GM19328 (cell line): Measurements from ENCODE around the gene EYS.

ENCODE experiments used
- ATAC-seq: cut with Tn5 transposase; IDR thresholded peaks from one replicate; pipeline ENCODE4 v1.9.1; 2021; ENCODE audit warnings: mild to moderate bottlenecking, moderate library complexity; ENCODE audit not compliant: unreplicated experiment

Gene EYS

DNA sequence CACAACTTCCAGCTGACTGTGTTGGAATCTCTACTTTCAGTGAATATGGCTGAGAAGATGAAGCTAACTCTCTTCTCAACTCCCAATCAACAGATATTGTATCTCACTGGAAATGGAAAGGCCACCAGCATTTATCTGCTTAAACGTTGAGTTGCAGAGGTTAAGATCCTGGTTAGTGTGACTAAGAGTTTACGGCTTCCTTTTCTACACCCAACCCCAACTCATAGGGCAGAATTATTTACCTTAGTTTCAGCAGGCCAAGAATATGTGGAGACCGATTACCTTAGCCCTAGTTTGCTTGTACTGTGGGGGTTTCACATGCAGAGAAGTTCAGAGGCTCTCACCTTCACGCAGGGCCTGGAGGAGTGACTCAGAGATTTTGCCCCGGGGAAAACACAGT is 1026.6 kb downstream of the EYS start:
- ATAC-seq = no peak

- ATAC-seq = no peak
Observed at GRCh38 chr6:64679416-64679815, 1027.6 kb downstream of the EYS start.

- no peak for ATAC-seq
Observed at GRCh38 chr6:64672651-64673050, 1034.4 kb downstream of the EYS start.

GRCh38 chr6:64672131-64672530 is 1034.9 kb downstream of the EYS start:
- no peak for ATAC-seq

DNA sequence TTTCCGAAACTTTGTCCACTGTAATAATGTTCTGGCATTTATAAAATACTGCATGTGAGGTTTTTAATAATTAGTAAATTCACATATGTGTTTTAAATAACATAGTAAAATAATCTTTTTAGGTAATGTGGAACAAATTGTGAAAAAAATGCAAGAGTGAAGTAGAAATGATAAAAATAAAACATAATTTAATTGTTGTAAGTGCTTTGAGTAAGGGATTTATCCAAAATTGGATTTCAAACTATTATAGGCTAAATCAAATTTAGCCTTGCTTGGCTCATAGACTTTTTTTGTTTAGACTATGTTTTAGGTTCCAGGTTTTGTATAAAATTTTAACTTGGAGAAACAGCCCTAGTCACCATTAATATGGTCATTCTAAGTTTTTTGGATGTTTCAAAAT is 1041.9 kb downstream of the EYS start:
- ATAC-seq = no peak

- no peak for ATAC-seq
Observed at GRCh38 chr6:64664480-64664879, 1042.5 kb downstream of the EYS start.

DNA sequence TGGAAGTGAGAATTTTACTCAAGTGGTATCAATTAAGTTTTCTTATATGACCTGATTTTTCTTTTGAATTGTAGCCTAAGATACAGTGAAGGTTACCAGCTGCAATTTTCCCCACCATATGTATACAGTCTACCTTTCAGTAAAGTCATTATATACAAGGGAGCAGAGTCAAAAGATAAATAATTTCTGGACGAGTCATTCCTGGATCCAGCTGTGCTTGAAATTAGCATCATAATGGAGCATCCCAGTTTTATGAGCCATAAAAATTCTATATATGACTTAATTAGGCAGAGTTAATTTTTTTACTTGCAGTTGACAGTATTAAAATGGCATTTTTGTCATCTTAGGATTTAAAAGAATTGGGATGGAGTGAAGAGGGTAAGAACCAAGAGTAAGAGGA is 1063.0 kb downstream of the EYS start:
- ATAC-seq = no peak

DNA sequence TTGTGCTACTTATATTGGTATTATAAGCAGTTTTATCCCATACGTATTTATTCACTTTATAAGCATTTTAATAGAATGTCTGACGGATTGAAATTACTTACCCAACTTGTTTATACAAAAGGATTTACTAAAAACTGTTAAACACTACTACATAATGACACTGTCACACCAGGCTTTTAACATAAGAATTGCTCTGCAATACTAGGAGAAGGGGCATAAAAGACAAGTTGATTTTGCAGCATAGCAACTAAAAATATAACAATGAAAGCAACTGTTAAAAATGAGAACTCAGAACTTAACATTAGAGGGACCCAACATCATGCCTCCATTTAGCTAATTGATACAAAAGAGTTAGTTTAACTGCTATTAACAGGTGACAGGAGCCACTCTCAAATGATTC is 1076.1 kb downstream of the EYS start:
- no peak for ATAC-seq

- ATAC-seq = no peak
Observed at GRCh38 chr6:64622944-64623343, 1084.1 kb downstream of the EYS start.

DNA sequence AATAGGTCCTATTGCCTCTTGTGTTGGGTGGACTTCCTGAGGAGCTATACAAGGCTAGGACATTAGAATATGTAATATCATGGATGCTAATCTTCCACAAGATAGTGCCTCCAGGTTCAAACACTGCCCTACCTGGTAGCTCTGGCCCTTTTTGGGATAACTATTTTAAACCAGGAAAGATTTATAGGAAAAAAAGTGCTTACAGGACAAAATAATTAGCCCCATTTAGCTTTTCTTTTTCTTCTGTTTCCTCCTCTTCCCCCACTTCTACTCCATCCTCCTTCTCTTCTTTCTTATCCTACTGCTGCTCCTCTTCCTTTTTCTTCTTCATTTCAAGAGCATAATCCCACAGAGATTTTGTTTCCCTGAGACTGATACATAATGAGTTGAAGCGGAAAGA is 1104.0 kb downstream of the EYS start:
- no peak for ATAC-seq

GRCh38 chr6:64591676-64592036 is 1115.4 kb downstream of the EYS start:
- ATAC-seq = no peak

DNA sequence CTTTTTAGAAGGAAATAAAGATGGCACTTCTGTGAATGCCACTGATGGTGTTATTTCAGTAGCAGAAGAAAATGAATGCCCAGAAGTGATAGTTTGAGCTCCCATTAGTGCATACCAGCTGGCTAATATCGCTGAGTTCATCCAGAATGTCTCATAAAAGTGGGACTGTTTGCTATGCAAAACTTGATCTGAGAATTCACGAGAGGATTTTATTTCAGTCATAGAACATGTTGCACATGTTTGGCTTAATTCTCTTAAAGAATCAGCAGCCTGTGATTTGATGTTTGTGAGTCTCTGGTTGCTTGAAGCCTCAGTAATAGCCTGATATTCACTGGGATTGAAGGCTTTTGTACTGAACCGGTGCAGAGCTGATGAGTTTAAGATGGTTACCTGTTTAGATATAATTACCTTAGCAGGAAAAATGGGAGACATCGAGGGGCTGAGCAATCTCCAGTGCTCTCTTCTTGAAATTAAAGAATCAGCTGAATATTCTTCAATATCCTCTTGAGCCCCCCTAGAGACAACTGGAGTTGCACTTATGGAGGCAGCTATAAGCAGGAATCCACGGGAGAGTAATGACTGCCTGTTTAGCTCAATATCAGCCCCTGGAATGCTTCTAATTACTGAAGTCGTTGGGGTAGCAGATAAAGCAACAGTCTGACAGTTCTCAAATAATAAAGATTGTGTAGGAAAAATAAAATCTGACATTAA is 1115.9 kb downstream of the EYS start:
- no peak for ATAC-seq

DNA sequence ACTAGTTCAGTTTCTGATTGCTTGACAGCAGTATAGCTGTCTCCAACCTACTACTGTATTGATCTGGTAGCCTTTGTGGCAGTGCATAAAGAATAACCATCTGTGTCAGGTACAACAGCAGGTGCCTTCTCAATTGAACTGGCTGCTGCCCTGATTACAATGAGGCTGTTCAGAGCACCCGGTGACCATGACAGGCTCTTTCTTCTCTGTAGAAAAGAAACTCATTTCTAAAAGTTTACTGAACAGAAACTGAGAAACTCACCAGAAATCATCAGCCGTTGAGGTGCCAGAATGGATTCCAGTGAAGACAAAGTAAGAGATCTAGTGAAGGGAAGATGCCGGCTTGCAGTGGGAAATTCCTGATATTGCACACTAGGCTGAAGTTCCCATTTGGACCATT is 1117.1 kb downstream of the EYS start:
- no peak for ATAC-seq

DNA sequence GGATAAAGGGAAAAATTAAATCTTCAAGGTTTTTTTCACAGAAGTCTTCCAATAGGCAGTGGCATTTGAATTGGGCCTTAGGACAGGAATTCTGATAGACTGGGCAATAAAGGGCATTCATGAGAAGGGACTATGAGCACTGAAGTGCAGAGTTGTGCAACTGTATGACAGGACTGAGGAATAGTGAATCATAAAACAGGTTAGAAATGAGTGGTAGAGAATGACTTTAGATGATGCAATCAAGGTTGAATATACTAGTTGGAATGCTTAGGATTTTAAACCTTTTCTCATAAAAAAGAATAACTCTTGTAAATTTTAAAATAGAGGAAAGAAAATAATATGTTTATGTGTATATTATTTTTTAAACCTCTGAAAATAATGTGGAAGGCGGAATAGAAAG is 1126.7 kb downstream of the EYS start:
- no peak for ATAC-seq

- no peak for ATAC-seq
Observed at GRCh38 chr6:64553249-64553786, 1153.7 kb downstream of the EYS start.

GRCh38 chr6:64547594-64548268 is 1159.3 kb downstream of the EYS start:
- ATAC-seq = no peak

- ATAC-seq = no peak
Observed at GRCh38 chr6:64539917-64540316, 1167.1 kb downstream of the EYS start.

DNA sequence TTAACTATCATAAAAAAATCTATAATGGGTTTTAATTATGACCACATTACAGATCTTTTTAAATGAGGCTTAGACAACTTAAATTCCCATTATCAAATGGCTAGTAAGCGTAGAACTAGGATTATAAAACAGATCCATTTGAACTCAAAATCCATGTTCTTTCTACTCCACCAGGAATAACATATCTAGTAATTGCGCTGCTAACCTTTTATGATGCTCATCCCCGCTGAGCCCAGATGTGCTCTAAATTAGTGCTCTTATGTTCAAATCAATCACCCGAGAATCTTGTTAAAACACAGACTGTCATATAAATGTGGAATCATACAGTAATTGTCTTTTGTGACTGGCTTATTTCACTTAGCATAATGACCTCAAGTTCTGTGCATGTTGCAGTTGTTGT is 1168.3 kb downstream of the EYS start:
- ATAC-seq = no peak

DNA sequence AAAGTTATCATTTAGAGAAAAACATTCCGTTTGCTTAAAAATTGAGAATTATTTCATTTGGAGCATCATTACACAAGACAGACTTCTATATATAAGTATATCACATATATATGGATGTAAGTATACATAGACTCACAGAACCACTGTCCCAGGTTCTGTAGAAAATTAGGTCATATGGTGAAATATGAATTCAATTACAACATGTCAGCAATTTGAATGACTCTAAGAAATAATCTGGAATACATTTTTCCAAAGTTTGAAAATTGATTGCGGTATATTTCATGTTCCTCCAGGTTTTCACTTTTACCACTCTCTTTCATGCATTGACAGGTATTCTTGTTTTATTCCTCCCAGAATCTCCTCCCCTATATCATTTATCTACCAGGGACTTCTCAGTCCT is 1179.1 kb downstream of the EYS start:
- ATAC-seq = no peak

GRCh38 chr6:64522859-64523258 is 1184.2 kb downstream of the EYS start:
- no peak for ATAC-seq

GRCh38 chr6:64520050-64520449 is 1187.0 kb downstream of the EYS start:
- no peak for ATAC-seq

GRCh38 chr6:64516393-64516792 is 1190.6 kb downstream of the EYS start:
- no peak for ATAC-seq

GRCh38 chr6:64507661-64508060 is 1199.4 kb downstream of the EYS start:
- no peak for ATAC-seq
